CD4-positive, alpha-beta T cell treated with Interleukin-17A for 4 hours (primary cell): ENCODE data around the gene FAM25G.
"Not testable (repeated sequence)": the region's sequence is repeated elsewhere in the genome, so short reads cannot be mapped to it uniquely, and the experiment has no call there.

Source experiments
- DNase-seq: peaks from one replicate; pipeline ENCODE4 v3.0.0-alpha.2; 2020; ENCODE audit warnings: mixed read lengths

The FAM25G gene

GRCh38 chr10:47462577-47463358, 28.7 kb downstream of the FAM25G start:
- DNase-seq: not testable (repeated sequence)

- DNase-seq: peak; percentile 10
These were observed 30.2 kb downstream of the FAM25G start for GRCh38 chr10:47461261-47461687.

- DNase-seq: no peak
These were observed 32.9 kb downstream of the FAM25G start for GRCh38 chr10:47458466-47459154.

- DNase-seq: no peak
These were observed 33.7 kb downstream of the FAM25G start for GRCh38 chr10:47457826-47458225.

- no peak for DNase-seq
These were observed 34.0 kb downstream of the FAM25G start for GRCh38 chr10:47457528-47457820.

- no peak for DNase-seq
These were observed 34.5 kb downstream of the FAM25G start for GRCh38 chr10:47456794-47457527.

GRCh38 chr10:47456079-47456785, 35.3 kb downstream of the FAM25G start:
- DNase-seq: no peak

GRCh38 chr10:47455350-47456078, 36.0 kb downstream of the FAM25G start:
- DNase-seq: not testable (repeated sequence)

GRCh38 chr10:47454780-47455058, 36.8 kb downstream of the FAM25G start:
- DNase-seq: no peak

GRCh38 chr10:47454008-47454779, 37.3 kb downstream of the FAM25G start:
- no peak for DNase-seq

- DNase-seq: no peak
These were observed 38.1 kb downstream of the FAM25G start for GRCh38 chr10:47453141-47454007.

GRCh38 chr10:47452495-47453140, 38.9 kb downstream of the FAM25G start:
- no peak for DNase-seq

GRCh38 chr10:47451998-47452494, 39.5 kb downstream of the FAM25G start:
- no peak for DNase-seq

GRCh38 chr10:47451273-47451997, 40.1 kb downstream of the FAM25G start:
- no peak for DNase-seq

- no peak for DNase-seq
These were observed 41.1 kb downstream of the FAM25G start for GRCh38 chr10:47450442-47450841.

GRCh38 chr10:47449979-47450378, 41.5 kb downstream of the FAM25G start:
- no peak for DNase-seq

- no peak for DNase-seq
These were observed 42.2 kb downstream of the FAM25G start for GRCh38 chr10:47449102-47449978.

- no peak for DNase-seq
These were observed 43.8 kb downstream of the FAM25G start for GRCh38 chr10:47447705-47448104.
